GM18508 (cell line): Measurements from ENCODE around the gene MGST2.

Experiments used
- ATAC-seq: cut with Tn5 transposase; IDR thresholded peaks from one replicate; pipeline ENCODE4 v1.9.1; 2021; ENCODE audit warnings: moderate number of reproducible peaks; ENCODE audit not compliant: insufficient read depth, unreplicated experiment

Gene MGST2

GRCh38 chr4:139734875-139735380 is 69.3 kb downstream of the MGST2 start:
- ATAC-seq = no peak

- ATAC-seq = no peak
Measured at GRCh38 chr4:139735381-139736273, 70.0 kb downstream of the MGST2 start.

GRCh38 chr4:139736274-139736660 is 70.6 kb downstream of the MGST2 start:
- ATAC-seq = no peak

GRCh38 chr4:139736661-139737060 is 71.0 kb downstream of the MGST2 start:
- no peak for ATAC-seq

- ATAC-seq = no peak
Measured at GRCh38 chr4:139738846-139739613, 73.4 kb downstream of the MGST2 start.

- ATAC-seq = no peak
Measured at GRCh38 chr4:139740121-139740520, 74.5 kb downstream of the MGST2 start.

- ATAC-seq = no peak
Measured at GRCh38 chr4:139740531-139741041, 75.0 kb downstream of the MGST2 start.

GRCh38 chr4:139743027-139743426 is 77.4 kb downstream of the MGST2 start:
- no peak for ATAC-seq

- ATAC-seq = no peak
Measured at GRCh38 chr4:139744232-139744631, 78.6 kb downstream of the MGST2 start.

GRCh38 chr4:139745111-139745639 is 79.6 kb downstream of the MGST2 start:
- no peak for ATAC-seq

GRCh38 chr4:139746431-139747171 is 81.0 kb downstream of the MGST2 start:
- no peak for ATAC-seq

GRCh38 chr4:139749338-139749737 is 83.7 kb downstream of the MGST2 start:
- no peak for ATAC-seq

- no peak for ATAC-seq
Measured at GRCh38 chr4:139749835-139750498, 84.3 kb downstream of the MGST2 start.

GRCh38 chr4:139753686-139754085 is 88.1 kb downstream of the MGST2 start:
- no peak for ATAC-seq
